Astrocyte of the spinal cord (primary cell): Measurements from ENCODE around the gene MAPK13.

ENCODE experiments used
- DNase-seq: peaks from one replicate; pipeline ENCODE4 v3.0.0; 2011; ENCODE audit warnings: low read depth, low spot score
- H3K4me3 ChIP-seq: 2 replicates; pipeline ENCODE4 v1.5.1; 2011; ENCODE audit warnings: low read depth, mild to moderate bottlenecking, low read length, moderate library complexity
- CTCF ChIP-seq: IDR thresholded peaks from 2 replicates; pipeline ENCODE4 v1.5.1; 2012; ENCODE audit warnings: low read depth, mild to moderate bottlenecking, low read length, inconsistent platforms
- in situ Hi-C: cut with HindIII; loops from 2 replicates; pipeline ENCODE4 v1.10.0; 2017; ENCODE audit warnings: low sequenced_read_pairs

Gene MAPK13

GRCh38 chr6:36095497-36096391 is 34.6 kb upstream of the MAPK13 start:
- in situ Hi-C loops, result no loop called here
- H3K4me3 ChIP-seq, result no peak overlapping the region
- DNase-seq, result no peak
- TF ChIP-seq CTCF, result no peak

DNA sequence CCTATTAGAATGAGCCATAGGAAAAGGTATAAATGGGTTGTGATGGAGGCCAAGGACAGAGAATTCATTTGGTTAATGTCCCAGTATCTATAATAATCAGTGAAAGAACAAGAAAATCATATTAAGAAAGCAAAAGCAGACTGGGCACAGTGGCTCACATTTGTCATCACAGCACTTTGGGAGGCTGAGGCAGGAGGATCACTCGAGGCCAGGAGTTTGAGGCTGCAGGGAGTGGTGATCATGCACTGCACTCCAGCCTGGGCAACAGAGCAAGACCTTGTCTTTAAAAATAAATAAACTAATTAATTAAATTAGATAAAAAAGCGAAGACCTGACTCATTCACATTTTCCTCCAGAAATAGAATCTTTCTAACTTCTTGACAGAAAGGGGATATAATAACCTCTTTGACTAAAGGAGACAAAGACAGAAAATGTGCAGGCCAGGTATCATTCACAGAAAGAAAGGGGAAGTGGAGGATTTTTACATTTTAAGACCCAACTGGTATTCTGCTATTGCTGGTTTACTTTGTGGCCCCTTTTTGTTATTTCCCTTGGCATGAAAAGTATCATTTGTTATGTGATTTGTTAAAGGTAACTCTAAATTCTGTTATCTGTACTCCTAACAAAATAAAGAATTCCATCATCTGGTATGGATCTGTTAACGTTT is 31.9 kb upstream of the MAPK13 start:
- no peak for TF ChIP-seq CTCF
- H3K4me3 ChIP-seq, result no peak overlapping the region
- in situ Hi-C loops, result no loop called here
- no peak for DNase-seq

DNA sequence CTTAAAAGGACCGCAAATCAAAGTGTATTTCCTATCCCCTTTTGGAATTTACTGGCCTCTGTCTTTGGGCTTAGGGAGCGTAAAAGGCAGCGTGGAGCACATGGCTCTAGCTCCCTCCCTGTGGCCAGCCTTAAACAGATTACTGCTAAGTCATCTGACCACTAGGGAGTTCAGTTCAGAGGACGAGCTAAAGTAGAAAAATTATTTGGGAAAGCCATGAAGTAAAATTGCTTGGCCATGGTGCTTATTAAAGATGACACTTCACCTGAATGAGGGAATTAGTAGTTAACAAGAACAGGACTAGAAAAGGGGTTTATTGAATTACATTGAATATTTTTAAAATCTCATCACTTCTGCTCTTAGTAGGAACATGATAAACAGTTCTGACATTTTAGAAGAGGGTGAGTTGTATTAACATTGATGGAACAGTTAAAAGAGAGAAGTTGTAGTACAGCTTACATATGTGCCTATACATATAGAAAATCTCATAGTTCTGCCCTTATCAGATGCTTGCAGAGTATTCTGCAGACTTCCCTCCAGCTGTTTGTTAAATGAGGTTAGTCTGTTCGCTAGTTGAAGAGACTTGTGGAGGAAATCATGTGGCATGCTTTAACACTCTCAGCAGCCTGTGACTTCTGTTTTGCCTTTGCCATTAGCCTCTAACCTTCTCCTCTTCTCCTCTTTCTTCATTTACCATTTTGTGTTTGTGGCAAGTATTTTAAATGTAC is 31.2 kb upstream of the MAPK13 start:
- in situ Hi-C loops, result no loop called here
- no peak overlapping the region for H3K4me3 ChIP-seq
- no peak for DNase-seq
- no peak for TF ChIP-seq CTCF

GRCh38 chr6:36099869-36100483 is 30.3 kb upstream of the MAPK13 start:
- no peak overlapping the region for H3K4me3 ChIP-seq
- in situ Hi-C loops, result no loop called here
- no peak for TF ChIP-seq CTCF
- no peak for DNase-seq

- H3K4me3 ChIP-seq, result no peak overlapping the region
- TF ChIP-seq CTCF, result no peak
- in situ Hi-C loops, result no loop called here
- no peak for DNase-seq
Observed at GRCh38 chr6:36101691-36102090, 28.6 kb upstream of the MAPK13 start.

DNA sequence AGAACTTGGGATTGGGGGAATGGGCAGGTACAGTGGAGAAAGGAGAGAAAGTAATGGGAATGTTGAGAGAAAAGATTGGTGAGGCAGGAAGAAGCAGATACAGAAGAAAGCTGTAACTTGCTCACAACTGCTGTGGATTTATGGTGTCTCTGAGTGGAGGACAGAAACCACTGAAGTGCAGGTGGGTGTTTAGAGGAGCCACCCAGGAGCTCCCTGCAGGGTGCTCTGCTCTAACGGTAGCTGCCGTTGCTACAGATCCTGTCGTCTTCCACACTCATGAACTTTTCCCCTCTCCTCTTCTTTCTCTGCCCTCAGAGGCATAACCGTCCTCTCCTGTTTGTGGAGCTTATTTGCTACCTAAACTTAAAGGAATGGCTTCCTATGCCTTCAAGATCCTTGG is 27.5 kb upstream of the MAPK13 start:
- no peak for TF ChIP-seq CTCF
- no peak for DNase-seq
- in situ Hi-C loops, result no loop called here

More for the DNA sequence above, 27.5 kb upstream of the MAPK13 start:
- no peak overlapping the region for H3K4me3 ChIP-seq
